Adrenal gland (tissue), 5 donors: ENCODE measurements around the gene MNT.

Experiments used
- CTCF ChIP-seq, 6 experiments: fragments of 450-650 bp in 4 of 6; fragments of 200-600 bp in 2 of 6; sonication (generic) in 1 of 6; IDR thresholded peaks; 1 replicate in 5 of 6; 2 replicates in 1 of 6; pipeline versions ENCODE4 v1.5.1 to v1.8.0; 2016 to 2021; ENCODE audit warnings: antibody characterized with exemption in 6 of 6, mild to moderate bottlenecking in 2 of 6, moderate library complexity in 1 of 6
- POLR2A ChIP-seq, 2 donors: fragments of 450-650 bp; IDR thresholded peaks; one replicate each; pipeline ENCODE4 v1.6.1; 2017; ENCODE audit warnings: antibody characterized with exemption in 2 of 2, mild to moderate bottlenecking in 2 of 2, moderate library complexity in 1 of 2
- donor health status: DM: no; HTN: no; CAD: no.

DNA sequence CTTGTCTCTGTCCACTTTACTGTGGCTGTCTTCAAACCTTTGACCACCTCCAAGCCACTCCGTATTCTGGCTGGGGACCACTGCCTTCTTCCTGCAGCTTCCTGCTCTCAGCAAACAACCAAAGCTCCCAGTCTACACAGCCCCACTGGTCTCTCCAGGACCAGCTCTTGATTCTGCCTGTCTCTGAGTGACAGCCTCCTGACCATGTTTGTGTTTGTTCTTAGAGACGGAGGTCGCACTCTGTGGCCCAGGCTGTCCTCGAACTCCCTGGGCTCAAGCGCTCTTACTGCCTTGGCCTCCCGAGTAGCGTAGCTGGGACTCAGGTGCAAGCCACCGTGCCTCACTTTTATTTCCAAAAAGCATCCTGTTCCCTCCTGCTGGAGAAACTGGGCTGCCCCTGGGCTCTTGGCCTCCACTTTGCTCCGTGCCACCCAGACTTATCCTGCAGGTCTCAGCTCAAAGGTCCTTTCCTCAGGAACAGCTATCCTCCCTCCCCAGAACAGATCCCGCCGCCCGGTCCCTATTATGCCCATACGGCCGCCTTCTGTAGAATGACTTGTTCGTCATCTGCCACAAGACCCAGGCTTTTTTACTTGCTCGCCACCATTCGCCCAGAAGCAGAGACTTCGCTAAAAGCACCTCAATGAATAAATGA is 9.1 kb downstream of the MNT start:
- TF ChIP-seq POLR2A (IDR thresholded peaks at IDR 0.05) (no peak), CTCF (IDR thresholded peaks at IDR 0.05) (no peak)
